GM12874 (cell line): Measurements from ENCODE around the gene NAIF1.

ENCODE experiments used
- CTCF ChIP-seq: IDR thresholded peaks from 2 replicates; pipeline ENCODE4 v1.5.1; 2011; ENCODE audit warnings: low read depth, mild to moderate bottlenecking, control low read depth, low read length, moderate library complexity; ENCODE audit not compliant: insufficient read depth

The NAIF1 gene

GRCh38 chr9:128094166-128094949 is 27.2 kb upstream of the NAIF1 start:
- no peak for TF ChIP-seq CTCF

GRCh38 chr9:128093011-128093410 is 25.9 kb upstream of the NAIF1 start:
- TF ChIP-seq CTCF, result no peak

- no peak for TF ChIP-seq CTCF
Measured at GRCh38 chr9:128092199-128092977, 25.3 kb upstream of the NAIF1 start.

- no peak for TF ChIP-seq CTCF
Measured at GRCh38 chr9:128091571-128091970, 24.5 kb upstream of the NAIF1 start.

- no peak for TF ChIP-seq CTCF
Measured at GRCh38 chr9:128091144-128091543, 24.0 kb upstream of the NAIF1 start.

- TF ChIP-seq CTCF, result no peak
Measured at GRCh38 chr9:128089299-128089698, 22.2 kb upstream of the NAIF1 start.

GRCh38 chr9:128088253-128088945 is 21.3 kb upstream of the NAIF1 start:
- TF ChIP-seq CTCF, result no peak
